Upper lobe of right lung (tissue), 1 donor: ENCODE data around the gene BSDC1. TPM values are rescaled to one million over a fixed set of nuclear protein-coding genes. Genes with fewer than 3 reads are reported as not detected.

Experiments
- ATAC-seq: fragments of 200-7000 bp; cut with Tn5 transposase; one replicate; pipeline ENCODE4 v1.9.1; 2020; ENCODE audit warnings: mild to moderate bottlenecking, moderate library complexity
- DNase-seq: peaks from one replicate; pipeline ENCODE4 v3.0.0-alpha.2; 2020
- H3K27ac ChIP-seq: fragments of 200-600 bp; one replicate; pipeline ENCODE4 v1.8.0; 2022
- H3K27me3 ChIP-seq: fragments of 200-600 bp; one replicate; pipeline ENCODE4 v1.8.0; 2022; ENCODE audit warnings: mild to moderate bottlenecking
- H3K36me3 ChIP-seq: fragments of 200-600 bp; one replicate; pipeline ENCODE4 v1.8.0; 2022
- H3K4me1 ChIP-seq: fragments of 200-600 bp; one replicate; pipeline ENCODE4 v1.8.0; 2022
- H3K4me3 ChIP-seq: fragments of 200-600 bp; one replicate; pipeline ENCODE4 v1.8.0; 2022; ENCODE audit warnings: mild to moderate bottlenecking
- H3K9me3 ChIP-seq: fragments of 200-600 bp; one replicate; pipeline ENCODE4 v1.8.0; 2022
- CTCF ChIP-seq: fragments of 200-600 bp; IDR thresholded peaks from one replicate; pipeline ENCODE4 v1.8.0; 2022; ENCODE audit warnings: antibody characterized with exemption
- intact Hi-C: fragments of 100-400 bp; cut with DNase I; formaldehyde crosslinking; loops from one replicate; pipeline ENCODE4 v1.11.0; 2022
- total RNA-seq: library from RNA; stranded (reverse); fragmentation: NEBNext Ultra II Directional; extraction: Animal tissue kit (Norgen Biotek cat#: 25700); gene quantifications from one replicate; pipeline ENCODE4 v1.2.1, GENCODE V29; 2021
- donor health status: DM: no; HTN: yes; CAD: no; lungs with severe emphysema.

The BSDC1 gene
- total RNA-seq, 1 donor from 2014 or later: 67.6 TPM

GRCh38 chr1:32406629-32407111 lies 12.4 kb upstream of the BSDC1 start:
- Histone ChIP-seq H3K36me3 (no peaks in the 10 kb centered on the region), H3K9me3 (no peaks in the 10 kb centered on the region), H3K27me3 (no peaks in the 10 kb centered on the region), H3K27ac (no peak overlapping the region), H3K4me1 (no peaks in the 10 kb centered on the region), H3K4me3 (no peak overlapping the region)
- intact Hi-C loops: no loop called here
- ATAC-seq (no peak), DNase-seq (no peak)
- no peak for TF ChIP-seq CTCF

GRCh38 chr1:32405672-32406467 lies 11.6 kb upstream of the BSDC1 start:
- no peaks in the 10 kb centered on the region for H3K4me1 ChIP-seq
- H3K4me3 ChIP-seq: no peak overlapping the region
- no peak overlapping the region for H3K27ac ChIP-seq
- no peaks in the 10 kb centered on the region for H3K9me3 ChIP-seq
- DNase-seq: no peak
- intact Hi-C loops: no loop called here
- ATAC-seq: peak; percentile 29
- TF ChIP-seq CTCF: no peak
- no peaks in the 10 kb centered on the region for H3K27me3 ChIP-seq
- H3K36me3 ChIP-seq: no peaks in the 10 kb centered on the region

GRCh38 chr1:32404946-32405345 lies 10.7 kb upstream of the BSDC1 start:
- DNase-seq (no peak), ATAC-seq (no peak)
- Histone ChIP-seq H3K36me3 (no peaks in the 10 kb centered on the region), H3K27me3 (no peaks in the 10 kb centered on the region), H3K4me3 (no peak overlapping the region), H3K27ac (no peak overlapping the region), H3K4me1 (no peaks in the 10 kb centered on the region), H3K9me3 (no peaks in the 10 kb centered on the region)
- no peak for TF ChIP-seq CTCF
- intact Hi-C loops: no loop called here

GRCh38 chr1:32400876-32401631 lies 6.8 kb upstream of the BSDC1 start:
- no peaks in the 10 kb centered on the region for H3K9me3 ChIP-seq
- TF ChIP-seq CTCF: peak; percentile 92
- no peaks in the 10 kb centered on the region for H3K27me3 ChIP-seq
- DNase-seq (peak; percentile 89), ATAC-seq (peak; percentile 99)
- intact Hi-C loops: no loop called here
- no peaks in the 10 kb centered on the region for H3K4me1 ChIP-seq
- no peaks in the 10 kb centered on the region for H3K36me3 ChIP-seq
- peak overlapping the region; percentile 58 for H3K27ac ChIP-seq
- H3K4me3 ChIP-seq: no peak overlapping the region

- no peak overlapping the region for H3K27ac ChIP-seq
- ATAC-seq (no peak), DNase-seq (no peak)
- no peak overlapping the region for H3K4me3 ChIP-seq
- intact Hi-C loops: no loop called here
- H3K36me3 ChIP-seq: no peaks in the 10 kb centered on the region
- H3K9me3 ChIP-seq: no peaks in the 10 kb centered on the region
- TF ChIP-seq CTCF: no peak
- no peaks in the 10 kb centered on the region for H3K4me1 ChIP-seq
- H3K27me3 ChIP-seq: no peaks in the 10 kb centered on the region
Measured at GRCh38 chr1:32399843-32400242, 5.6 kb upstream of the BSDC1 start.
